Hematopoietic multipotent progenitor cell treated with erythropoietin and hydrocortisone succinate and interleukin-3 and kit ligand, for 4 days (in vitro differentiated cells): ENCODE data around the gene CDK2AP2.
A peak's percentile ranks its signal among the peaks of the same experiment; 100 is the strongest.
"Not testable (repeated sequence)": the region's sequence is repeated elsewhere in the genome, so short reads cannot be mapped to it uniquely, and the experiment has no call there.

Experiments used
- DNase-seq: peaks from one replicate; pipeline ENCODE4 v3.0.0-alpha.2; 2015

Gene CDK2AP2

DNA sequence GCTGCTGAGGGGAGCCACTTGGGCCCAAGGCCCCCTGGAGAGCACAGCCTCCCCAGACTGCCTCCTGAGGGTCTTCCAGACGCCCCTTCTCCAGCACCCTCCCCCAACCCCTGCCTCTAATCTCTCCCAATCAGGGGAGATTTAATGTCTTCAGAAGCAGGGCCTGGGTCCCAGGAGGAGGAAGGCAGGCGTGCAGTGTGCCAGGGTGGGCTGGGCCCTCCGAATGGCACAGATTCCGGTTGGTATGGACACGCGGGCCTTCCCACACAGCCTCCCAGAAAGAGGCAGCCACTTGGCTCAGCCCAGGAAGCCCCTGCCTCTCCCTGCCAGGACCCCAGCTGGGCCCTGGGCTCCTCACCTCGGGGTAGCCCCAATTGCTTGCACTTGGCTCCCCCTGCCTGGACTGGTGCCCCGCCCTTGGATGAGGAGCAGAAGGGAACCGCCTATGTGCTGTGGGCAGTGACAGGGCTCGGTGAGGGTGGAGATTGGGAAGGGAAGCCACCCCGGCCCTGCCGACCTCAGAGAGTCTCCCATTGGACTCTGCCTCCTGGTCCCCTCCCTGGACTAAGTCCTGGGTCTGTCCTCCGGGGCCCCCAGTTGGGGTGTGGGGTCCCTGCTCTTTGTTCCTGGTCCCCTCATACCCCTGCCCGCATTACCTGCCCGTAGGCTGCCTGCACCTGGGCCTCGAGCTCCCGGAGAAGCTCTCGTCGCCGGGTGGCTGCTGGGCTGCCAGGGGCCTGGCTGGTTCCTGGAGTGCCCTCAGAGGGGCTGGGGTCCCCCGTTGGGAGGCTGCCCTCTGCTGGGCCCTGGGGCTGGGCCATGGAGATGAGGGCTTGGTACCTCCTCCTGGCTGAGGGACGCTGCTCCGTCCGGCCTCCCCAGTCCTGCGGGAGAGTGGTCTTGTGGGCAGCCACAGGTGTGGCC lies 15.9 kb upstream of the CDK2AP2 start:
- no peak for DNase-seq

DNA sequence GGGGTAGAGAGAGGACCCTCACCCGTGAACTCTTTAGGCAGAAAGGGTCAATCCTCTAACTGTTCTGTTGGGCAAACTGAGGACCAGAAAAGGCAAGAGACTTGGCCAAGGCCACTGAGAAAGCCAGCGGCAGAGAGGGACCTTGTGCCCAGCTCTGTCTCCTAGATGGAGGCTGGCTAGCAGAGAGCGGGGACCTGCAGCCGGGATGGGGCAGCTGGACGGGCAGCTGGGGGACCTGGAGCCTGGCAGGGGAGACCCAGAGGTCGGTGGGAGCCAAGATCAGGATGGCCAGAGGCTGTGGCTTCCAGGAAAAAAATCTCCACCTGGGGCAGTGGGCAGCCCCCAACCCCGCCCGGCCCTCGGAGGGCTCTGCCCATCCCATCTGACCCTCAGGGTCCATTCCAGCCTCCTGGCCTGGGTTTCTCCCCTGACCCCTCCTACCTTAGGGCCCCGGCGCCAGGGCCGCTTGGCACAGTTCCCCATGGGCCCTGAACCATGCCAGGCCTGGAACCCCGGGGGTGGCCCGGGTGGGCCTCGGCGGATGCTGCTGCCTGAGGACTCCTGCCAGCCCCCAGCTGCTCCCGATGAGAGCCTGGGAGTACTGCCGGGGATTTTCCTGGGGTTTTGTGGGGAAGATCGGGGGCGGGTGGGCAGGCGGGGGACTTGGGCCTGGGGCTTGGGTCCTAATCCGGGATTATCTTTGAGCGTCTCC lies 15.0 kb upstream of the CDK2AP2 start, which contains the start of gene CABP2:
Gene CABP2 (minus strand): TSS at position 603 of the 712 bp plus-strand sequence. CDS start 120 bp downstream, at position 483.
- DNase-seq, result no peak

DNA sequence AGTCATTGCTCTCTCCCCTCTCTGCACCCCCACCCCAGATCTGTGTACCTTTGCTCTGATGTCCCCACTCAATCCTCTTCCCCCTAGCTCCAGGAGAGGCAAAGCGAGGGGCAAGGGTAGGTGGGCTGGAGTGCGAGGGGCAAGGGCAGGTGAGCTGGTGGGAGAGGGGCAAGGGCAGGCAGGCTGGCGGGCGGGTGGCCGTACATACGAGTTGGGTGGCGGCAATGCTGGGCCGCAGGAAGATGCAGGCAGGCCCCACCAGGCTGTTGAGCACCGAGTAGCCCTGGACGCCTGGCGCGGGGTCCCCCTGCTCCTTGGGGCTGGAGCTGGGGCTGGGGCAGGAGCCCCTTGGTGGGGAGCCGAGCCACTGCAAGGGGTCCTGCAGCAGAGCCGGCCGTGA lies 14.4 kb upstream of the CDK2AP2 start:
- no peak for DNase-seq

DNA sequence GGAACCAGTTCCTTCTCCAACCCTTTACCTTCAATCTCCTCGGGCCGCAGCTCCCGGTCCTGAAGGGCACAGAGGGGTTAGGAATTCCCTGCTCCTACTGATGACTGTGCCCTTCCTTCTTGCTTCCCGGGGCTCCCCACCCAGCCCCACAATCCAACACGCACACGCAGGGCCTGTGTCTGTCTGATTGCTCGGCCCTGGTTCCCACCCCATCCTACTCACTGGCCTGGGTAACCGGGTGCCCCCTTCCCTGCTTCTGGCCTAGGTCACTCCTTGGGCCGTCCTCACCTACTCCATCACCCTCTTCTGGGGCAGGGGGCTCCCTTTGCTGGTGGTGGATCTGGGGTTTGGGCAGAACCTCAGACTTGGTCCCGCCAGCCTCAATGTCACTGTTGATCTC lies 14.0 kb upstream of the CDK2AP2 start:
- DNase-seq, result no peak

DNA sequence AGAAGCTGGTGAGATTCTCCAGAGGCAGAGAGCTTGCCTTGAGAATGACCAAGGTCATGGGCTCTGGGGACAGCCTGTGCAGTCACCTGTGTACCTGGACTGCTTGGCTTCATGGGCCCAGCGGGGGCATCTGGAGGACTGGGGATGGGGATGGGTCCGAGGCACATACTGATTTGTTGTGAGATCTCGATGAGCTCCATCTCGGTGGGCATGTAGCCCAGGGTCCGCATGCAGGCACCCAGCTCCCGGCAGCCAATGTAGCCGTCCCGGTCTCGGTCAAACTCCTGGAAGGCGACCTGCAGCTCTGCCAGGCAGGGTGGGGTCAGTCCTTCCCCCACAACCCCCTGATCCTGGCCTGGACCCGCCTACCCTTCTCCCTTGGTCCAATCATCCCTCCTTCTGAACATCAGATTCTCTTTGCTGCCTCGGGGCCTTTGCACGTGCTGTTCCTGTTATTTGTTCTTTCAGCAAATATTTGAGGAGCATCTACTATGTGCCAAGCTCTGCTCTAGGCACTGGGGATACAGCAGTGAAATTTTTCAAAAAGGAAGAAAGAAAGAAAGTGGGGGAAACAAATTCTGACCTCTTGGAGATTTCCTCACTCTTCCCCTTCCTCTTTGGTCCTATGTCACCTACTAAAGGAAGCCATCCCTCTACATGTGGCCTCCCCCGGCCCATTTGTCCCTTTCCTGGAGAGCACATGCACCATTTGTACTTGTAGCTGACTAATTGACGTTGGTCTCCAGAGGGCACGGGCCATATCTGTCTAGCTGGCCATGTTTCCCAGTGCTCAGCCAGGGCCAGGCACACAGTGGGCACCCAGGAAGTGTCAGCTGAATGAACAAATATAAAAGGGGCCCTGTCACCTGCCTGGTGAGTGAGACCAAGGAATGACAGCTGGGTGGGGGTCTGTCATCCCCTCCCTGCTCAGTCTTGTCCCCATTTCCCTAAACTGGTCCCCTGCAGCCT lies 13.2 kb upstream of the CDK2AP2 start:
- DNase-seq, result no peak

DNA sequence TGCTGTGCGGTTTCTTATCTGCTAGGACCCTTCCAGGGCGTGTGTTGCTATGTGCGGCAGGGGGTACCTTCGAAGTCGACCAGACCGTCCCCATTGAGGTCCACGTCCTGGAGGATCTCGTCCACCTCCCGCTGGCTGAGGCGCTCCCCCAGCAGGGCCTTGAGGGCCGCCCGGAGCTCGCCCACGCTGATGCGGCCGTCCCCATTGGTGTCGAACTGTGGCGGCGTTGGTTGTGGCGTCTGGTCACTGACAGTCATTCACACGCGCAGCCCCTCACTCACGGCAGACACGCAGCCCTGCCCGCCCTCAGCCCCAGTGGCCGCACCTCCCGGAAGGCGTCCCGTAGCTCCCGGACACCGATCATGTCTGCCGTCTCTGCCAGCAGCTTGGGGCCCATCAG lies 11.8 kb upstream of the CDK2AP2 start:
- no peak for DNase-seq

DNA sequence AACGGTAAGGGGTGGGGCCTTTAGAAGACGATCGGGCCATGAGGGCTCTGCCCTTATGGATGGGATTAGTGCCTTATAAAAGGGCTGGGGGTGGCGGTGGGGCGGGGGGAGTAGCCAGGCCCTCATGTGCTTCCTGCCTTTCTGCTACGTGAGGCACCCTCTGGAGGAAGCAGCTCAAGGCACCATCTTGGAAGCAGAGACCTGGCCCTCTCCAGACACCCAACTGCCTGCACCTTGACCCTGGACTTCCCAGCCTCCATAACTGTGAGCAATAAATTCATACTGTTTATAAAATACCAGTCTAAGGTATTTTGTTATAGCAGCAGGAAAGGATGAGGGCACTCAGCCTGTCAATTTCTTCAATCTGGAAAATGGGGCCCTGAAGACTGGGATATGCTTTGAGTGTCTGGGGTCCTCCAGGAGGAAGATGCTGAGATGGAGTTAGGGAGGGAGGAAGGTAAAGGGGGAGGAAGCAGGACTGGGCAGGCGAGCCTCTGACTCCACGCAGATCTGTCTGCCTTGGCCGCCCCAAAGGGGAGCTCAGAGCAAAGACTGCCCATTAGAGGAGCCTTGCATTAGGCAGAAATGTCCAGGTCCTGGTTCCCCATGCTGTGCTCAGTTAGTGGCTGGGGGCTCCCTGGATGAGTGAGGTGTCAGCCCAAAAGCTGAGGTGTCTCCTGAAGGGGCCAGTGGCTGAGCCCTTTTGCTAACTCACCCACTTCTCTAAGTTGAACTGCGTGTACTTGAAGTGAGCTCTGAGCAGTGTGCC lies 10.0 kb upstream of the CDK2AP2 start:
- no peak for DNase-seq

DNA sequence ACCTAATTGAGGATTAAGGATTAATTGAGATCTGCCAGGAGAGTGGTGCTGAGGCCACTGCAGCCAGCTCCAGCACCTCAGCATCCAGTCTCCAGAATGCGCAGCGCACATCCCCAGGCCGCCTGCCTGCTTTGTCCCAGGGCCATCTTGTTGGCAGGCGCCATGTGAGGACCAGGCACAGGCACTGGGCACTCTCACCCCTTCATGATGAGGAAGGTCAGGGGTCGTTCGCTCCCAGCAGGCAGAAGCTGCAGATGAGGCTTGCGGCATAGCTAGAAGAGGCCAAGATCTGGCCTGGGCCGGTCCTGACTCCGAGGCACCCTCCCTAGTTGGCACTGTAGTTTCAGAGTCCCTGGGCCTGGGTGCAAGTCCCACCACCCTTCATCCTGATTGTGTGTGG lies 8.8 kb upstream of the CDK2AP2 start:
- DNase-seq, result no peak

DNA sequence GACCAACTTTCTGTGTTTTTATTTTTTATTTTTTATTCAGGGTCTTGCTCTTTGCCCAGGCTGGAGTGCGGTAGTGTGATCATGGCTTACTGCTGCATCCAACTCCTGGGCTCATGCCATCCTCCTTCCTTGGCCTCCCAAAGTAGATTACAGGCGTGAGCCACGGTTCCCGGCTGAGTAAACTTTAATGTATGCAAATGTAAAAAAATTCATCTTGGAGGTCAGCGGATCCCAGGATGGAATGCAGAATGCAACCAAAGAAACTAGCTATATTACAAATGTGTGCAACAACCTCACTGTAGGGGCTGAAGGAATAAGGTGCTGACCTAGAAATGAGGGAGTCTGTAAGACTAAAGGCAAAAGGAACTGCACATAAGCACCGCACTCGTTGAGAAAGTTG lies 6.2 kb upstream of the CDK2AP2 start:
- DNase-seq, result no peak

DNA sequence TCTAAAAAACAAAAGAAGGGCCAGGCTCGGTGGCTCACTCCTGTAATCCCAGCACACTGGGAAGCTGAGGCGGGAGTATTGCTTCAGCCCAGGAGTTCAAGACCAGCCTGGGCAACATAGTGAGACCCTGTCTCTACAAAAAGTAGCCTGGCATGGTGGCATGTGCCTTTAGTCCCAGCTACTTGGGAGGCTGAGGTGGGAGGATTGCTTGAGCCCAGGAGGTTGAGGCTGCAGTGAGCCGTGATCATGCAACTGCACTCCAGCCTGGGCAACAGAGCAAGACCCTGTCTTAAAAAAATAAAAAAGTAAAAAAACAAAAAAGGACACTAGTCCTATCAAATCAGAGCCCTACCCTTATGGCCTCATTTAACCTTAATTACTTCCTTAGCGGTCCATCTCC lies 3.6 kb upstream of the CDK2AP2 start:
- not testable (repeated sequence) for DNase-seq

DNA sequence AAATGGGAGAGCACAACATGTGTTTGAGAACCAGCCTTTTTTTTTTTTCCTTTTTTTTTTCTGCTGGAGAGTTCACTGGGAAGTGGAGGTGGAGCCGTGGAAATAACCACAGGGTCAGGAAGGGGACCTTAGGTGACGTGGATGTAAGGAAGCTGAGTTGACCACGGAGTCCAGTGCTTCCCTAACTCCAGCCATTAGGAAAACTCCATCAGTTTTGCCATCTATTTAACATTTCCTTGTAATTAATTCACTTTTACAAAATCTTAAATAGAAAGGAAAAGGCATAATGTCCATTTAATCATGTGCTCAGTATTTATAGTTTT lies 2.0 kb upstream of the CDK2AP2 start:
- DNase-seq, result no peak

DNA sequence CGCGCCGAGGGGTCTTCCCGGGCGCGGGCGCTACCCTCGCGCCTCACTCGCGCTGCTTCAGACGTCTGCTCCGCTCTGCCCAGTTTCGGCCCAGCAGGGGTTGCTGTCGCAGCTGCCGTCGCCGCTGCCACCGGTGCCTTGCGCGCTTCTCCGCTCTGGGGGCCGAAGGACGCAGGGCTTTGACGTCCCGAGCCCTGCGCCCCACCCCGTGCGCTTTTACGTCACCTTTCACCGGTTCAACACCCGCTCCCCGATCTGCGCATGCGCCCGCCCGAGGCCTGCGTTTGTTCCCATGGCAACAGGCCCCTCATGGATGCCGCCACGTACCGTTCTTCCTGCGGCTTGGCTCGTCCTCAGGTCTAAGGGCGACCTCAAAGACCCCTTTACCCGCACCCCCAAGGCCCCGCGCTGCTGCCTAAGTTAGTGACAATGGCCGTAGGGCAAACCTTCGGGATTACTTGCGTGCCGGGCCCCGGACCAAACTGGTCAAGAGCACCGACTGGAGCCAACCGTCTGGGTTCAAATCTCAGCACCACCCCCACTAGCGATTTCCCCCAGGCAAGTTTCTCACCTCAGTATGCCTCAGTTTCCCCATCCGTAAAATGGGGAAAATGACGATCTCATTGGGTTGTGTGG lies 642 bp upstream of the CDK2AP2 start:
- DNase-seq, result peak; percentile 99

DNA sequence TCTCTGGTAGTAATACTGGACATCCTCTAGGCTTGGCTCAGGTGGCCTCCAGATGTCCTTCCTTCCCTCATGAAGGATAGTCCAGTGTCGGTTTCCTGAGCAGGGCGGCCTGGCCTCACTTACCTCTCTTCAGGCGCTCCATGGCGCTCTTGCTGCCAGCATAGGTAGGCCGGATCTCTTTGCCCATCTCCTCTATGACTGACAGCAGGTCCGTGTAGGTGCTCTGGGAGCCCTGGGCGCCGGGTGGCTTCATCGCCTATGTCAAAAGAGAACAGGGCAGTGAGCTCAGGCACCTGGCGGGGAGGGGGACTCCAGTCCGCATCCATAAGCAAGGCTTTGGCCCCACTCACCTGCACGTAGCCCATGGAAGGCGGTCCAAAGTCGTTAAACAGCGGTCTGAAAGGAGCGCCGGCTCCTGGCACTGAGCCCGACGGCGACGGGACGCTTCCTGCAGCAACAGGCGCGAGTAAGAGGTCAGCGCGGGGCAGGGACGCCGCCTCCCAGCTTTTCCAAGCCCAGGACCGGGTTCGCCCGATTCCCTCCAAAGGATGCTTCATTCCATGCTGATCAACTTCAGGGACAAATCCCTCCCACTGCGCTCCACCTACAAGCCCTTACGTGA lies 609 bp downstream of the CDK2AP2 start:
- no peak for DNase-seq

DNA sequence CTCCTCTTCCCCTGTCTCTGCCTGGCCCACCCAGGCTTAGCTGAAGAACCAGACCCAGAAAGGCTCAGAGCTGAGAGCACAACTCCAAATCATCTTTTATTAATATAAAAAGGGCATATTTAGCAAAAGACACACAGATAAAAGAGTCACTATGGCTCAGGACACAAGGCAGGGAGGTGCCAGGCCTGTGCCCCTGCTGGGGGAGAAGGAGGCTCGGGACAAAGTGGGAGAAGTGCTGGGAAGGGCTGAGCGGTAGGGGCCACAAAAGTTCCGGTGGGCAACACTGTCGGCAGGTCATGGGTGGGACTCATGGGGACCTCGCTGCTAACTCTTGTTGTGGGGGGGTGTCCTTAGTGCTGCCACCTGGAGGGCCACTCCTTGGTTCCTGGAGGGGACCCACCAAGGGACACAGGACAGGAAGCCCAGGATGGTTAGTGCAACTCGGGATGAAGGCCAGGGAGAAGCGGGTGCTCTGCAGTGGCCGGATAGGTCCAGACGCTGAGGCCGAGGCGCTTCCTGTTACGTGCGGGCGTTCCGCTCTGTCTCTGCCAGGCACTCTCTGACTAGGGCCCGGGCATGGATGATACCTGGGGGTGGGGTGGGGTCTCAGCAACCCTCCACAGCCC lies 1.4 kb downstream of the CDK2AP2 start:
- DNase-seq, result no peak

DNA sequence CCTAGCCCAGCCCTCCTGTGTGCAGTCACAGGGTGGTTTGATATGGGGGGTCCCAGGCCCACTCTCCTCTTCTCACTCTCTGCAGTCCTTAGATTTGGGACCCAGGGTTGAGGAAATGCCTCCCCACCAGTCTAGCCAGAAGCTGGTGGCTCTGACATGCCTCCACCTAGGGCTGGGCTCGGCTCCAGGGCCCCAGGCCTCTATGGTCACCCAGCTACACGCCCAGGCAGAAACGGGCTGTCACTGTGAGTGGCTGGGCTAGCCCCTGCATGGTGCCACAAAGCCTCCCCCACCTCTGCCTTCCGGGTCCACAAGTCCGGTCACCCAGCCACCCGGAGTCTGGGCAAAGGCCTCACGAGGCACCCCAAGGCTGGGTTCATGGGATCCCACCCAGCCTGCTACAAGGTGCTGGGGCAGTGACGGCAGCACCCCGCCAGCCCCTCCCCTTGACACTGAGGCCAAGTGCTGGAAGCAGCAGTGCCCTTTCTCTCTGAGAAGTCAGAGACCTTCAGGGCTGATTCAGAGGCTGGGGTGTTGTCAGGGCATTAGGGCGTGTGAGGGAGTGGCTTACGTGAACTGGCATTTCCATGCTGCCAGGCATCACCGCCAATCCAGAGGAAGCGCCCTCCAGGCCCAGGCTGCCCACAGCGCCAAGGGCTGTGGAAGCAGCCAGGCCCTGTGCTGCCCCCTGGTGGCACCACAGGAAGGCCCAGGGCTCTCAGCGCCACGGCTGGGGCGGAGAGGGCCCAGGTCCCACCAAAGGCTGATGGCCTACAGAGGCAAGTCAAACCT lies 2.2 kb downstream of the CDK2AP2 start:
- peak; percentile 97 for DNase-seq

DNA sequence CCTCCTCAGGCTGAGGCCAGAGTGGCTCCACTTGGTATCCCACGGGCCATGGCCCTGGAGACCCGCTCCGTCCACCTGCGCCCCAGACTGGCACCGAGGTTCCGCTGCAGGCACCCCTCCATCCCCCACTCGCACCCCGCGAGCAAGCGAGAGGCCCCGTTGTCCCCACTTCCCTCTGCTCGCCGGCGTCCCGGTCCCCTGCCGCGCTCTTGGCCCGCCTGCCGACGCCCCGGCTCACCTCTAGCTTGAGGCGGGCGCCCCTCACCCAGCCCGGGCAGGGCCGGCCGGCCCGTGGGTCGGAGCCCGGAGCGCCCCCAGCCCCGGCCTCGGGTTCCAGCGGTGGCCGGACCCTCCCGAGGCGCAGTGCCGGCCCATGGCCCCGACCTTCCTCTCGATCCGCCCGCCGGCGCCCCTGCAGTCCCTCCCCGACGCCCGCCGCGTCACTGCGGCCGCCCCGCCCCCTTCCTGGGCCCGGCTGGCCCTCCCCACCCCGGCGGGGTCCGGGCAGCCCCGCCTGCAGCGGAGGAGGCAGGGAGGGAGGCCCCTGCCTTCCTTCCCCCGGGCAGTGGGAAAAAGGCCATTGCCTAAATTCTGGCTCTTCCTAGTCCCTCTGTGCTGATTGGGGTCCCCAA lies 2.9 kb downstream of the CDK2AP2 start, which contains the start of gene PITPNM1:
Gene PITPNM1 (minus strand): TSS at position 414 of the 632 bp plus-strand sequence. CDS start 1,183 bp downstream, outside the sequence.
- peak; percentile 53 for DNase-seq

DNA sequence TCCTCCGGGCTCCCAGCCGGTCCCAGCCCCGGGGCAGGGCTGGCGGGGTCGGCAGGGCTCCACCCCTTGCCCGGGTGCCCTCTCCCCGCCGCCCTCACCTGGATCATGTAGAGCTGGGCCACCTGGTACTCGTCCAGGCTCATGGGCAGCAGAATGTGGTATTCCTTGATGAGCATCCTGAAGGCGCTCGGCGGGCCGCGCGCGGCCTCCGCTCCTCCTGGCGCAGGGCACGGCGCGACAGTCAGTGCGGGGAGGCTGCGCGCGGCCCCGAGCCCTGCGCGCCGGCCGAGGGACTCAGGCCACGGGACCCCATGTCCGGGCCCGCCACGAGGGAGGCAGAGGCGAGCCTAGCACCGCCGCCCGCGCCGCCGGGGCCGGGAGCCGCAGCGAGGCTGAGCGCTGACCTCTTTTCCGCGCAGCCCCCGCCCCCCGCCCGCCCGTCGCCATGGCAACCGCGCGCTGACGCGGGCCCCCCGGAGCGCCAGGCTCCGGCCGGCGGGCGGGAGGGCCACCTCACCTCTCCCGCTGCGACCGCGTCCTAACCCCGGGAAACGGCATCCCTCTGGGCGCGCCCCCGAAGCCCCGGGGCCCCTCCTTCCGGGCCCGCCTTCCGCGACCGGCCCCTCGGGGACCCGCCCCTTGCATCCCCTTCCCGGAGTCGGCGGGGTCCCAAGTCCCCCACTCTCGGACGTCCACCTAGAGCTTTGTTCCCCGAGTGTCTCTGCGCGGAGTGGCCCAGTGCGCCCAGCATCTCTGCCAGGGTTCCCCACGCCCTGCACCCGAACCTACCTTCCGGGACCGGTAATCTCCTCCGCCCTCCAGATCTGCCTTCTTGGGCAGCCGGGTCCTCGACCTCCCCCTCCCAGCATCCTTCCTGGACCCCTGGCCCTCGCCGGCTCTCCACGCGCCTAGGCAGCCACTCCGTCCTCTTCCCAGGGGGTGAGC lies 3.7 kb downstream of the CDK2AP2 start:
- no peak for DNase-seq
